ENCODE measurements around the gene GLI3.

GRCh38 chr7:41940760-41941343 is 296.2 kb downstream of the GLI3 start:
- TF ChIP-seq POLR2A (IDR thresholded peaks at IDR 0.05; ENCODE audit: low read depth, low read length) (no peak), POLR2AphosphoS5 (IDR thresholded peaks at IDR 0.05; ENCODE audit: low read depth, low read length) (no peak), TAF1 (IDR thresholded peaks at IDR 0.05; ENCODE audit: low read depth, low read length) (no peak), PAX5 (IDR thresholded peaks at IDR 0.05; ENCODE audit: insufficient read depth, low read length, severe bottlenecking) (no peak)
